Hepatocyte (in vitro differentiated cells): ENCODE measurements around the gene PDGFRB.

Experiments
- CTCF ChIP-seq: fragments of 200-600 bp; sonication (generic); IDR thresholded peaks from 2 replicates; pipeline ENCODE4 v1.5.1; 2016; ENCODE audit warnings: antibody characterized with exemption, mild to moderate bottlenecking; ENCODE audit not compliant: poor library complexity
- EZH2 ChIP-seq: fragments of 200-600 bp; sonication (generic); IDR thresholded peaks from 2 replicates; pipeline ENCODE4 v1.6.1; 2016; ENCODE audit warnings: antibody characterized with exemption, mild to moderate bottlenecking, borderline replicate concordance

GRCh38 chr5:150073086-150073625 lies 82.5 kb downstream of the PDGFRB start:
- TF ChIP-seq CTCF (no peak), EZH2 (no peak)
